OCI-LY3 (cell line): Measurements from ENCODE around the gene PDZD7.
"Not testable (repeated sequence)": the region's sequence is repeated elsewhere in the genome, so short reads cannot be mapped to it uniquely, and the experiment has no call there.

Source experiments
- EZH2phosphoT487 ChIP-seq: fragments of 200-600 bp; shearing (Covaris generic); IDR thresholded peaks from 2 replicates; pipeline ENCODE4 v1.6.1; 2018; ENCODE audit warnings: antibody characterized with exemption, mixed run types, low read depth
- TF ChIP-seq, protein P1 (sequence below): fragments of 200-600, 300-600 bp; sonication (generic); IDR thresholded peaks from 2 replicates; pipeline ENCODE4 v1.5.1; 2014; ENCODE audit warnings: antibody characterized with exemption, low read length, low read depth

DNA sequence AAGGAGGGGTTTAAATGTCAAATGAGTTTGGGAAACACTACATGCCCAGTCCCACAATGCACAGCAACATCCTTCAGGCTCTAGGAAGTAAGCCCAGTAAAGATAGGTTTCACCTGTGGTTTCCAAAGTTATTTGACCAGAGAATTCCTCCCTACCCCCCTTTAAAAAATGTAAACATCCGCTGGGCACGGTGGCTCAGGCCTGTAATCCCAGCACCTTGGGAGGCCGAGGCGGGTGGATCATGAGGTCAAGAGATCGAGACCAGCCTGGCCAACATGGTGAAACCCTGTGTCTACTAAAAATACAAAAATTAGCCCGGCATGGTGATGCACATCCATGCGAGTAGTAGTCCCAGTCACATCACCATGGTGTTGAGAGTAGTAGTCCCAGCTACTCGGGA lies 55.5 kb downstream of the PDZD7 start:
- TF ChIP-seq, protein P1, sequence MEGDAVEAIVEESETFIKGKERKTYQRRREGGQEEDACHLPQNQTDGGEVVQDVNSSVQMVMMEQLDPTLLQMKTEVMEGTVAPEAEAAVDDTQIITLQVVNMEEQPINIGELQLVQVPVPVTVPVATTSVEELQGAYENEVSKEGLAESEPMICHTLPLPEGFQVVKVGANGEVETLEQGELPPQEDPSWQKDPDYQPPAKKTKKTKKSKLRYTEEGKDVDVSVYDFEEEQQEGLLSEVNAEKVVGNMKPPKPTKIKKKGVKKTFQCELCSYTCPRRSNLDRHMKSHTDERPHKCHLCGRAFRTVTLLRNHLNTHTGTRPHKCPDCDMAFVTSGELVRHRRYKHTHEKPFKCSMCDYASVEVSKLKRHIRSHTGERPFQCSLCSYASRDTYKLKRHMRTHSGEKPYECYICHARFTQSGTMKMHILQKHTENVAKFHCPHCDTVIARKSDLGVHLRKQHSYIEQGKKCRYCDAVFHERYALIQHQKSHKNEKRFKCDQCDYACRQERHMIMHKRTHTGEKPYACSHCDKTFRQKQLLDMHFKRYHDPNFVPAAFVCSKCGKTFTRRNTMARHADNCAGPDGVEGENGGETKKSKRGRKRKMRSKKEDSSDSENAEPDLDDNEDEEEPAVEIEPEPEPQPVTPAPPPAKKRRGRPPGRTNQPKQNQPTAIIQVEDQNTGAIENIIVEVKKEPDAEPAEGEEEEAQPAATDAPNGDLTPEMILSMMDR = not testable (repeated sequence)
- TF ChIP-seq EZH2phosphoT487 = not testable (repeated sequence)
